ENCODE results near the gene ASIC2.

Gene ASIC2

GRCh38 chr17:32993977-32994376, 299.1 kb downstream of the ASIC2 start:
- H3K36me3 ChIP-seq (ENCODE audit: control insufficient read depth in 2 of 2, insufficient read depth in 1 of 2, low read length in 2 of 2), result no peaks in the 10 kb centered on the region
- no peaks in the 10 kb centered on the region for H3K9me3 ChIP-seq (ENCODE audit: control insufficient read depth, insufficient read depth, low read depth, low read length)
- no peak overlapping the region for H3K4me3 ChIP-seq (ENCODE audit: low read depth, low read length)
- H3K4me1 ChIP-seq (ENCODE audit: control insufficient read depth, insufficient read depth, low read length), result no peaks in the 10 kb centered on the region
- TF ChIP-seq ZNF202 (tag by site-specific recombination; IDR thresholded peaks at IDR 0.05; ENCODE audit: borderline replicate concordance) (no peak), ZNF707 (tag by site-specific recombination; IDR thresholded peaks at IDR 0.05) (no peak), ZNF837 (tag by site-specific recombination; IDR thresholded peaks at IDR 0.05) (no peak), ZNF624 (tag by site-specific recombination; IDR thresholded peaks at IDR 0.05) (no peak), ZSCAN5A (tag by site-specific recombination; IDR thresholded peaks at IDR 0.05) (no peak), ZNF37A (tag by site-specific recombination; IDR thresholded peaks at IDR 0.05) (no peak), PBX3 (CRISPR knock-in tag; IDR thresholded peaks at IDR 0.05) (no peak), ZNF211 (tag by site-specific recombination; IDR thresholded peaks at IDR 0.05; ENCODE audit: low read depth) (no peak), GLI4 (tag by site-specific recombination; IDR thresholded peaks at IDR 0.05) (no peak), ZNF785 (tag by site-specific recombination; IDR thresholded peaks at IDR 0.05) (no peak), ZNF169 (tag by site-specific recombination; IDR thresholded peaks at IDR 0.05) (no peak), KLF10 (tag by site-specific recombination; IDR thresholded peaks at IDR 0.05) (no peak)
- ChIA-PET CTCF (interaction anchor here (1.2 kb wide), 1 partner anchor 57 kb away, joined by 3 read pairs; no protein-coding TSS in a partner anchor), POLR2A (no interaction called here)
- no peak overlapping the region for H3K27ac ChIP-seq (ENCODE audit: extremely low read depth, low read depth, low read length)

GRCh38 chr17:32992321-32993033, 300.6 kb downstream of the ASIC2 start:
- Histone ChIP-seq H3K36me3 (ENCODE audit: control insufficient read depth in 2 of 2, insufficient read depth in 1 of 2, low read length in 2 of 2) (no peaks in the 10 kb centered on the region), H3K4me3 (ENCODE audit: low read depth, low read length) (no peak overlapping the region), H3K27ac (ENCODE audit: extremely low read depth, low read depth, low read length) (no peak overlapping the region), H3K4me1 (ENCODE audit: control insufficient read depth, insufficient read depth, low read length) (no peaks in the 10 kb centered on the region), H3K9me3 (ENCODE audit: control insufficient read depth, insufficient read depth, low read depth, low read length) (no peaks in the 10 kb centered on the region)
- POLR2A ChIA-PET, result no interaction called here
- CTCF ChIA-PET, result interaction anchor here (0.6 to 0.8 kb wide), 2 partner anchors 53 to 530 kb away, joined by 3 to 4 read pairs; no protein-coding TSS in a partner anchor
- no peak for TF ChIP-seq ZFP69B (tag by site-specific recombination; IDR thresholded peaks at IDR 0.05)
- no peak for TF ChIP-seq ZNF488 (tag by site-specific recombination; IDR thresholded peaks at IDR 0.05)
- TF ChIP-seq ZNF843 (tag by site-specific recombination; IDR thresholded peaks at IDR 0.05), result no peak
- no peak for TF ChIP-seq ZNF184 (tag by site-specific recombination; IDR thresholded peaks at IDR 0.05)
- no peak for TF ChIP-seq ZNF518A (tag by site-specific recombination; conservative IDR thresholded peaks at IDR 0.05; ENCODE audit: low read depth)
- TF ChIP-seq OSR2 (tag by site-specific recombination; IDR thresholded peaks at IDR 0.05), result no peak
- TF ChIP-seq ZBTB6 (tag by site-specific recombination; IDR thresholded peaks at IDR 0.05), result no peak
- no peak for TF ChIP-seq WT1 (tag by site-specific recombination; IDR thresholded peaks at IDR 0.05)
- no peak for TF ChIP-seq ZNF214 (tag by site-specific recombination; IDR thresholded peaks at IDR 0.05; ENCODE audit: borderline replicate concordance)
- no peak for TF ChIP-seq HOXA7 (CRISPR knock-in tag; IDR thresholded peaks at IDR 0.05; ENCODE audit: borderline replicate concordance)
- no peak for TF ChIP-seq ZNF416 (tag by site-specific recombination; IDR thresholded peaks at IDR 0.05)
- TF ChIP-seq ZNF596 (tag by site-specific recombination; IDR thresholded peaks at IDR 0.05), result no peak
- TF ChIP-seq ZNF19 (tag by site-specific recombination; IDR thresholded peaks at IDR 0.05; ENCODE audit: low read depth), result no peak
- no peak for TF ChIP-seq ZNF837 (tag by site-specific recombination; IDR thresholded peaks at IDR 0.05)
- no peak for TF ChIP-seq ZEB2 (tag by site-specific recombination; IDR thresholded peaks at IDR 0.05)
- TF ChIP-seq ZNF830 (tag by site-specific recombination; IDR thresholded peaks at IDR 0.05; ENCODE audit: low read depth), result no peak
